ENCODE data around the gene XPNPEP3. TPM values are rescaled to one million over a fixed set of nuclear protein-coding genes. Genes with fewer than 3 reads are reported as not detected.
"Not testable (repeated sequence)": the region's sequence is repeated elsewhere in the genome, so short reads cannot be mapped to it uniquely, and the experiment has no call there.

The XPNPEP3 gene
- total RNA-seq, 4 donors from 2014 or later: 12.0 to 19.2 (median 14.0) TPM

GRCh38 chr22:40911772-40912171 is 54.8 kb downstream of the XPNPEP3 start:
- H3K9me3 ChIP-seq: no peaks in the 10 kb centered on the region
- H3K4me1 ChIP-seq: no peaks in the 10 kb centered on the region
- WGBS, 2 donors: 81% methylated on average over 3 of the region's 3 CpGs
- H3K27me3 ChIP-seq: no peaks in the 10 kb centered on the region
- no peak overlapping the region for H3K4me3 ChIP-seq
- no peak for TF ChIP-seq EP300 (IDR thresholded peaks at IDR 0.05)
- no peak for TF ChIP-seq POLR2A (IDR thresholded peaks at IDR 0.05)
- TF ChIP-seq, protein P1, sequence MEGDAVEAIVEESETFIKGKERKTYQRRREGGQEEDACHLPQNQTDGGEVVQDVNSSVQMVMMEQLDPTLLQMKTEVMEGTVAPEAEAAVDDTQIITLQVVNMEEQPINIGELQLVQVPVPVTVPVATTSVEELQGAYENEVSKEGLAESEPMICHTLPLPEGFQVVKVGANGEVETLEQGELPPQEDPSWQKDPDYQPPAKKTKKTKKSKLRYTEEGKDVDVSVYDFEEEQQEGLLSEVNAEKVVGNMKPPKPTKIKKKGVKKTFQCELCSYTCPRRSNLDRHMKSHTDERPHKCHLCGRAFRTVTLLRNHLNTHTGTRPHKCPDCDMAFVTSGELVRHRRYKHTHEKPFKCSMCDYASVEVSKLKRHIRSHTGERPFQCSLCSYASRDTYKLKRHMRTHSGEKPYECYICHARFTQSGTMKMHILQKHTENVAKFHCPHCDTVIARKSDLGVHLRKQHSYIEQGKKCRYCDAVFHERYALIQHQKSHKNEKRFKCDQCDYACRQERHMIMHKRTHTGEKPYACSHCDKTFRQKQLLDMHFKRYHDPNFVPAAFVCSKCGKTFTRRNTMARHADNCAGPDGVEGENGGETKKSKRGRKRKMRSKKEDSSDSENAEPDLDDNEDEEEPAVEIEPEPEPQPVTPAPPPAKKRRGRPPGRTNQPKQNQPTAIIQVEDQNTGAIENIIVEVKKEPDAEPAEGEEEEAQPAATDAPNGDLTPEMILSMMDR (IDR thresholded peaks at IDR 0.05): no peak
- no peak for DNase-seq (ENCODE audit: low spot score in 2 of 2)
- no peak overlapping the region for H3K27ac ChIP-seq
- H3K36me3 ChIP-seq: peaks cover 0 to 81% (median 11%) of the 10 kb centered on the region in 3 donors

DNA sequence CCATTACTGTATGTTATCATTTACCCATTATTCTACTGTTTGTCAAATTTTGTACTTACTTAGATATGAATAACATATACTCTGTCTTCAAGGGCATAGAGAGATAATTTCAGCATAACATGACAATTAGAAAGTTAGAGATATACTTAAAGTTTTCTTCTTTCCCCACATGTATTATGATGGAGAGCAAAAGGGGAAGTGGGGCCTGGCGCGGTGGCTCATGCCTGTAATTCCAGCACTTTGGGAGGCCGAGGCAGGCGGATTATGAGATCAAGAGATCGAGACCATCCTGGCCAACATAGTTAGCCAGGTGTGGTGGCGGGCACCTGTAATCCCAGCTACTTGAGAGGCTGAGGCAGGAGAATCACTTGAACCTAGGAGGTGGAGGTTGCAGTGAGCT is 56.0 kb downstream of the XPNPEP3 start:
- H3K9me3 ChIP-seq; H3K4me1 ChIP-seq; H3K4me3 ChIP-seq; H3K27ac ChIP-seq; H3K27me3 ChIP-seq; DNase-seq (ENCODE audit: low spot score in 2 of 2): not testable (repeated sequence)
- H3K36me3 ChIP-seq: peaks cover 0 to 83% (median 11%) of the 10 kb centered on the region in 3 donors
- WGBS, 2 donors: 93 to 94% methylated on average over 6 of the region's 6 CpGs

DNA sequence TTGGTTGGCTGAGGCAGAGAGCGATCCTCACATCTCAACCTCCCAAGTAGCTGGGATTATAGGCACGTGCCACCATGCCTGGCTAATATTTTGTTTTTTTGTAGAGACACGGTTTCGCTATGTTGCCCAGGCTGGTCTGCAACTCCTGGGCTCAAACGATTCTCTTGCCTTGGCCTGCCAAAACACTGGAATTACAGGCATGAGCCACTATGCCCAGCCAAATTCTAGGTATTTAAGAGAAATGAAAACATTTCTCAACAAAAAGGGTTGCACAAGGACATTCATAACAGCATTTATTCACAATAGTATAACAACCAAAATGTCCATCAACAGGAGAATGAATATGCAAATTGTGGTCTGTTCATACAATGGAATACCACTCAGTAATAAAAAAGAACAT is 62.5 kb downstream of the XPNPEP3 start:
- no peak overlapping the region for H3K27ac ChIP-seq
- DNase-seq (ENCODE audit: low spot score in 2 of 2): no peak

GRCh38 chr22:40920526-40920925 is 63.6 kb downstream of the XPNPEP3 start:
- DNase-seq (ENCODE audit: low spot score in 2 of 2): no peak
- no peak overlapping the region for H3K4me3 ChIP-seq
- H3K4me1 ChIP-seq: peaks cover 0 to 5% (median 0%) of the 10 kb centered on the region in 4 donors
- H3K36me3 ChIP-seq: peaks cover 0 to 81% (median 18%) of the 10 kb centered on the region in 3 donors
- TF ChIP-seq, protein P1 (IDR thresholded peaks at IDR 0.05): no peak
- TF ChIP-seq EP300 (IDR thresholded peaks at IDR 0.05): no peak
- TF ChIP-seq POLR2A (IDR thresholded peaks at IDR 0.05): no peak
- no peak overlapping the region for H3K27ac ChIP-seq
- H3K27me3 ChIP-seq: no peaks in the 10 kb centered on the region
- whole genome bisulfite sequencing, 2 donors: 79 to 85% methylated on average over 9 of the region's 9 CpGs
- H3K9me3 ChIP-seq: no peaks in the 10 kb centered on the region

More for the DNA sequence above, 62.5 kb downstream of the XPNPEP3 start:
- TF ChIP-seq, protein P1 (IDR thresholded peaks at IDR 0.05): no peak
- peak in 1 of 2 donors; percentile 15 for TF ChIP-seq EP300 (IDR thresholded peaks at IDR 0.05)
- TF ChIP-seq POLR2A (IDR thresholded peaks at IDR 0.05): no peak
- Histone ChIP-seq H3K36me3 (peaks cover 0 to 80% (median 9%) of the 10 kb centered on the region in 3 donors), H3K9me3 (no peaks in the 10 kb centered on the region), H3K4me1 (peaks cover 0 to 5% (median 0%) of the 10 kb centered on the region in 4 donors), H3K27me3 (no peaks in the 10 kb centered on the region), H3K4me3 (no peak overlapping the region)
- 77 to 78% methylated on average over 5 of the region's 5 CpGs for WGBS, 2 donors

DNA sequence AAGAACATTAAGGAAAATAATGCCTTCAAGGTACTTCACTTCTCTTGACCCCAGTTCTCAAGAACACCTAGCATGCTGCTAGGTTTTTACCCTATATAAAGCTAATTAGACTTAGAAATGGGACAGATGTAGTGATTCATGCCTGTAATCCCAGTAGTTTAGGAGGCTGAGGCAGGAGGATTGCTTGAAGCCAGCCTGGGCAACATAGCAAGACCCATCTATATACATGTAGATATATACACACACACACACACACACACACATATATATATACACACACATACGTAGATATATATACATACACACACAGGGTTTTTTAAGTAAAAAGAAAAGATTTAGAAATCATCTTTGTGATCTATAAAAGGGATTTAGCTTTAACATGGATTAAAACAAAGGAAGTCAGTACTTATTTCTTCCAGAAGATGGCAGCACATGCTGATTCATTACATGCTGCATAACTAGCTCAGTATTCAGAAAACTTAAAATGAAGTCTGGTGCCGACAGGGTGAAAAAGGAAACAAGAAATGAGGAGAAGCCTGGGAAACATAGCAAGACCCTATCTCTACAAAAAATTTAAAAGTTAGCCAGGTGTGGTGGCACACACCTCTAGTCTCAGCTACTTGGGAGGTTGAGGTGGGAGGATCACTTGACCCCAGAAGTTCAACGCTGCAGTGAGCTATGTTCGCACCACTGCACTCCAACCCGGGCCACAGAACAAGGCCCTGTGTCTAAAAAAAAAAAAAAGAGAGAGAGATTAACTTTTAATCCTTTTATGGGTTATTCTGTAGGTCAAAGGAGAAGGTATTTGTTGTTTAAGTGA is 65.7 kb downstream of the XPNPEP3 start:
- TF ChIP-seq, protein P1 (IDR thresholded peaks at IDR 0.05): peak; percentile 64 to 84 (median 69)
- TF ChIP-seq POLR2A (IDR thresholded peaks at IDR 0.05) (no peak), EP300 (IDR thresholded peaks at IDR 0.05) (peak in 1 of 2 donors; percentile 9)
- Histone ChIP-seq H3K27ac (peak overlapping the region in 2 of 4 donors; percentile 55 to 66), H3K36me3 (peaks cover 3 to 79% (median 21%) of the 10 kb centered on the region in 3 donors), H3K4me3 (no peak overlapping the region), H3K27me3 (no peaks in the 10 kb centered on the region), H3K9me3 (no peaks in the 10 kb centered on the region), H3K4me1 (peaks cover 0 to 5% (median 0%) of the 10 kb centered on the region in 4 donors)
- peak in 1 of 2 donors; percentile 64 for DNase-seq (ENCODE audit: low spot score in 2 of 2)
- WGBS, 2 donors: 55 to 63% methylated on average over 5 of the region's 5 CpGs

Data from tibial nerve (tissue), 4 donors.